Left lung (tissue), 10 donors: ENCODE results near the gene PIP4P1. TPM values are rescaled to one million over a fixed set of nuclear protein-coding genes. Genes with fewer than 3 reads are reported as not detected.

ENCODE experiments used
- ATAC-seq: fragments of 200-7000 bp; cut with Tn5 transposase; one replicate; pipeline ENCODE4 v1.9.1; 2020; ENCODE audit warnings: moderate library complexity
- DNase-seq, 4 donors: peaks; one replicate each; pipeline ENCODE4 v3.0.0-alpha.2; 2013 to 2020
- H3K27ac ChIP-seq, 2 donors: fragments of 200-600 bp; sonication (generic) in 1 of 2; one replicate each; pipeline versions ENCODE4 v1.5.0 to v1.8.0; 2020 to 2021
- H3K27me3 ChIP-seq, 2 donors: fragments of 200-600 bp; sonication (generic) in 1 of 2; one replicate each; pipeline versions ENCODE4 v1.5.0 to v1.8.0; 2020 to 2021
- H3K36me3 ChIP-seq, 2 donors: fragments of 200-600 bp; sonication (generic) in 1 of 2; one replicate each; pipeline versions ENCODE4 v1.5.0 to v1.8.0; 2020 to 2021
- H3K4me1 ChIP-seq, 2 donors: fragments of 200-600 bp; one replicate each; pipeline ENCODE4 v1.8.0; 2021
- H3K4me3 ChIP-seq, 2 donors: fragments of 200-600 bp; sonication (generic) in 1 of 2; one replicate each; pipeline versions ENCODE4 v1.5.0 to v1.8.0; 2020 to 2021; ENCODE audit warnings: mild to moderate bottlenecking in 1 of 2
- H3K9me3 ChIP-seq, 2 donors: fragments of 200-600 bp; sonication (generic) in 1 of 2; one replicate each; pipeline versions ENCODE4 v1.5.0 to v1.8.0; 2020 to 2021
- CTCF ChIP-seq, 2 donors: fragments of 200-600 bp; sonication (generic) in 1 of 2; IDR thresholded peaks; one replicate each; pipeline versions ENCODE4 v1.5.0 to v1.8.0; 2021; ENCODE audit warnings: antibody characterized with exemption in 2 of 2
- intact Hi-C, 2 donors: fragments of 100-400 bp; cut with DNase I; formaldehyde crosslinking; loops; one replicate each; pipeline versions ENCODE4 v1.11.2 to v1.14.2; 2022
- polyA plus RNA-seq, 6 donors: library from polyadenylated mRNA; unstranded; fragments of 120-200 nt; gene quantifications; one replicate each; pipeline ENCODE4 v1.2.1, GENCODE V29; 2013; ENCODE audit not compliant: insufficient read length in 6 of 6
- total RNA-seq, 2 donors: library from RNA; stranded (reverse); fragmentation: NEBNext Ultra II Directional; extraction: Animal tissue kit (Norgen Biotek cat#: 25700); gene quantifications; one replicate each; pipeline ENCODE4 v1.2.1, GENCODE V29; 2021
- donor health status: DM: no; HTN: yes; CAD: no.
- donor health status: DM: no; HTN: no; CAD: no.

PIP4P1 gene
- total and polyA plus RNA-seq, 8 donors: 24.9 to 40.3 (median 29.3) TPM

- ATAC-seq (no peak), DNase-seq (no peak)
- no peaks in the 10 kb centered on the region for H3K36me3 ChIP-seq
- no peak overlapping the region for H3K27ac ChIP-seq
- no peak for TF ChIP-seq CTCF (IDR thresholded peaks at IDR 0.05)
- no peak overlapping the region for H3K4me3 ChIP-seq
- H3K4me1 ChIP-seq: peaks cover 0 to 9% of the 10 kb centered on the region in 2 donors
- no peaks in the 10 kb centered on the region for H3K27me3 ChIP-seq
- intact Hi-C loops: loop anchor here in 1 of 2 donors (10.0 kb wide), 1 partner anchor 185 kb away; no protein-coding TSS in a partner anchor
- no peaks in the 10 kb centered on the region for H3K9me3 ChIP-seq
Measured at GRCh38 chr14:20419419-20419818, 41.8 kb downstream of the PIP4P1 start.

GRCh38 chr14:20418501-20418909, 42.7 kb downstream of the PIP4P1 start:
- no peak for ATAC-seq
- H3K4me1 ChIP-seq: peaks cover 0 to 17% of the 10 kb centered on the region in 2 donors
- intact Hi-C loops: loop anchor here in 1 of 2 donors (10.0 kb wide), 1 partner anchor 186 kb away; no protein-coding TSS in a partner anchor

GRCh38 chr14:20417250-20418186, 43.7 kb downstream of the PIP4P1 start:
- no peaks in the 10 kb centered on the region for H3K9me3 ChIP-seq
- intact Hi-C loops: loop anchor here in 1 of 2 donors (10.0 kb wide), 1 partner anchor 187 kb away; no protein-coding TSS in a partner anchor
- peaks cover 0 to 17% of the 10 kb centered on the region in 2 donors for H3K4me1 ChIP-seq
- no peak for DNase-seq
- no peaks in the 10 kb centered on the region for H3K27me3 ChIP-seq
- TF ChIP-seq CTCF (IDR thresholded peaks at IDR 0.05): no peak
- no peak for ATAC-seq
- H3K27ac ChIP-seq: no peak overlapping the region
- no peak overlapping the region for H3K4me3 ChIP-seq
- no peaks in the 10 kb centered on the region for H3K36me3 ChIP-seq

More at GRCh38 chr14:20418501-20418909, 42.7 kb downstream of the PIP4P1 start:
- no peaks in the 10 kb centered on the region for H3K27me3 ChIP-seq
- H3K36me3 ChIP-seq: no peaks in the 10 kb centered on the region
- H3K4me3 ChIP-seq: no peak overlapping the region
- no peak for TF ChIP-seq CTCF (IDR thresholded peaks at IDR 0.05)
- no peak for DNase-seq
- no peak overlapping the region for H3K27ac ChIP-seq
- H3K9me3 ChIP-seq: no peaks in the 10 kb centered on the region

- DNase-seq: no peak
- TF ChIP-seq CTCF (IDR thresholded peaks at IDR 0.05): no peak
- H3K27me3 ChIP-seq: no peaks in the 10 kb centered on the region
- H3K4me1 ChIP-seq: peaks cover 0 to 28% of the 10 kb centered on the region in 2 donors
- intact Hi-C loops: loop anchor here in 1 of 2 donors (10.0 kb wide), 1 partner anchor 189 kb away; no protein-coding TSS in a partner anchor
- no peak overlapping the region for H3K27ac ChIP-seq
- no peaks in the 10 kb centered on the region for H3K36me3 ChIP-seq
- ATAC-seq: no peak
- no peaks in the 10 kb centered on the region for H3K9me3 ChIP-seq
- H3K4me3 ChIP-seq: no peak overlapping the region
Measured at GRCh38 chr14:20416223-20416622, 45.0 kb downstream of the PIP4P1 start.

- peak in 1 of 4 donors; percentile 51 for DNase-seq
- peak; percentile 12 for ATAC-seq
- Histone ChIP-seq H3K27me3 (no peaks in the 10 kb centered on the region), H3K4me3 (no peak overlapping the region), H3K36me3 (no peaks in the 10 kb centered on the region), H3K27ac (no peak overlapping the region), H3K4me1 (peaks cover 0 to 32% of the 10 kb centered on the region in 2 donors), H3K9me3 (no peaks in the 10 kb centered on the region)
- peak; percentile 40 to 57 for TF ChIP-seq CTCF (IDR thresholded peaks at IDR 0.05)
- intact Hi-C loops: loop anchor here in 1 of 2 donors (10.0 kb wide), 1 partner anchor 189 kb away; no protein-coding TSS in a partner anchor
Measured at GRCh38 chr14:20415782-20416206, 45.4 kb downstream of the PIP4P1 start.
